HFFc6 (cell line): ENCODE results near the gene AMDHD1. TPM values are rescaled to one million over a fixed set of nuclear protein-coding genes. Genes with fewer than 3 reads are reported as not detected.
A peak's percentile ranks its signal among the peaks of the same experiment; 100 is the strongest.

ENCODE experiments used
- DNase-seq: peaks from one replicate; pipeline ENCODE4 v3.0.0-alpha.2; 2018
- H3K27ac Mint-ChIP-seq: 2 replicates; pipeline ENCODE4 v1.8.0; 2020; ENCODE audit warnings: mild to moderate bottlenecking, mixed read lengths
- H3K27me3 Mint-ChIP-seq: 2 replicates; pipeline ENCODE4 v1.8.0; 2021; ENCODE audit warnings: mild to moderate bottlenecking, moderate library complexity, mixed read lengths; ENCODE audit not compliant: insufficient read depth
- H3K36me3 Mint-ChIP-seq: 2 replicates; pipeline ENCODE4 v1.8.0; 2021; ENCODE audit warnings: low read depth, mixed read lengths
- H3K4me1 Mint-ChIP-seq: 2 replicates; pipeline ENCODE4 v1.8.0; 2020; ENCODE audit warnings: low read depth, mixed read lengths
- H3K4me3 Mint-ChIP-seq: 2 replicates; pipeline ENCODE4 v1.8.0; 2020; ENCODE audit warnings: mild to moderate bottlenecking, moderate library complexity, mixed read lengths
- H3K9me3 Mint-ChIP-seq: 2 replicates; pipeline ENCODE4 v1.8.0; 2020; ENCODE audit warnings: mild to moderate bottlenecking, mixed read lengths
- CTCF ChIP-seq: fragments of 200-600 bp; sonication (generic); IDR thresholded peaks from 2 replicates; pipeline ENCODE4 v1.5.0; 2021; ENCODE audit warnings: antibody characterized with exemption, mild to moderate bottlenecking
- total RNA-seq, 6 experiments: library from RNA; stranded (reverse); fragmentation: NEBNext Ultra II Directional; extraction: Animal tissue kit (Norgen Biotek cat#: 25700); gene quantifications; 2 replicates in 1 of 6; 3 replicates in 5 of 6; pipeline ENCODE4 v1.2.3, GENCODE V29; 2021

The AMDHD1 gene
- total RNA-seq, 6 experiments from 2014 or later = 0.09 to 0.52 TPM; not detected in 4

GRCh38 chr12:95996034-95996658 lies 53.0 kb downstream of the AMDHD1 start, which contains the start of gene HAL:
TSS of gene HAL (minus strand) at chr12:95996344. CDS start at chr12:95995910, 434 bp downstream.
- DNase-seq = no peak
- Mint-ChIP-seq H3K27me3 (peaks cover 9% of the 10 kb centered on the region), H3K4me3 (no peak within 1 kb of the TSS), H3K9me3 (no peaks in the 10 kb centered on the region), H3K4me1 (peaks cover 14% of the 10 kb centered on the region), H3K36me3 (no peaks in the 10 kb centered on the region), H3K27ac (no peak within 1 kb of the TSS)
- TF ChIP-seq CTCF = no peak

GRCh38 chr12:95997276-95997675 lies 54.1 kb downstream of the AMDHD1 start:
- H3K9me3 Mint-ChIP-seq = no peaks in the 10 kb centered on the region
- no peak for TF ChIP-seq CTCF
- no peak for DNase-seq

GRCh38 chr12:95997911-95998510 lies 54.9 kb downstream of the AMDHD1 start:
- H3K9me3 Mint-ChIP-seq = no peaks in the 10 kb centered on the region
- peaks cover 14% of the 10 kb centered on the region for H3K4me1 Mint-ChIP-seq
- no peak overlapping the region for H3K4me3 Mint-ChIP-seq
- no peak for TF ChIP-seq CTCF
- peaks cover 4% of the 10 kb centered on the region for H3K27me3 Mint-ChIP-seq
- H3K27ac Mint-ChIP-seq = no peak overlapping the region
- DNase-seq = no peak
- H3K36me3 Mint-ChIP-seq = no peaks in the 10 kb centered on the region

More at GRCh38 chr12:95997276-95997675, 54.1 kb downstream of the AMDHD1 start:
- no peaks in the 10 kb centered on the region for H3K36me3 Mint-ChIP-seq
- H3K27me3 Mint-ChIP-seq = peaks cover 6% of the 10 kb centered on the region
- no peak overlapping the region for H3K27ac Mint-ChIP-seq
- H3K4me1 Mint-ChIP-seq = peaks cover 14% of the 10 kb centered on the region
- no peak overlapping the region for H3K4me3 Mint-ChIP-seq

- DNase-seq = peak; percentile 27
- Mint-ChIP-seq H3K9me3 (no peaks in the 10 kb centered on the region), H3K27me3 (no peaks in the 10 kb centered on the region; the same call in none of the 2 replicates), H3K27ac (no peak overlapping the region), H3K4me3 (no peak overlapping the region), H3K4me1 (peaks cover 14% of the 10 kb centered on the region), H3K36me3 (no peaks in the 10 kb centered on the region)
- TF ChIP-seq CTCF = peak; percentile 77
Observed at GRCh38 chr12:95998611-95999286, 55.6 kb downstream of the AMDHD1 start.

- DNase-seq = no peak
- Mint-ChIP-seq H3K4me3 (no peak overlapping the region), H3K27me3 (no peaks in the 10 kb centered on the region; the same call in 1 of the 2 replicates), H3K4me1 (peaks cover 14% of the 10 kb centered on the region), H3K36me3 (no peaks in the 10 kb centered on the region; the same call in 1 of the 2 replicates), H3K9me3 (no peaks in the 10 kb centered on the region), H3K27ac (no peak overlapping the region)
- no peak for TF ChIP-seq CTCF
Observed at GRCh38 chr12:95999484-95999883, 56.4 kb downstream of the AMDHD1 start.
